Upper lobe of right lung (tissue), 1 donor: ENCODE data around the gene NCOR2. TPM values are rescaled to one million over a fixed set of nuclear protein-coding genes. Genes with fewer than 3 reads are reported as not detected.

Source experiments
- ATAC-seq: fragments of 200-7000 bp; cut with Tn5 transposase; one replicate; pipeline ENCODE4 v1.9.1; 2020; ENCODE audit warnings: mild to moderate bottlenecking, moderate library complexity
- DNase-seq: peaks from one replicate; pipeline ENCODE4 v3.0.0-alpha.2; 2020
- H3K27ac ChIP-seq: fragments of 200-600 bp; one replicate; pipeline ENCODE4 v1.8.0; 2022
- H3K27me3 ChIP-seq: fragments of 200-600 bp; one replicate; pipeline ENCODE4 v1.8.0; 2022; ENCODE audit warnings: mild to moderate bottlenecking
- H3K36me3 ChIP-seq: fragments of 200-600 bp; one replicate; pipeline ENCODE4 v1.8.0; 2022
- H3K4me1 ChIP-seq: fragments of 200-600 bp; one replicate; pipeline ENCODE4 v1.8.0; 2022
- H3K4me3 ChIP-seq: fragments of 200-600 bp; one replicate; pipeline ENCODE4 v1.8.0; 2022; ENCODE audit warnings: mild to moderate bottlenecking
- H3K9me3 ChIP-seq: fragments of 200-600 bp; one replicate; pipeline ENCODE4 v1.8.0; 2022
- intact Hi-C: fragments of 100-400 bp; cut with DNase I; formaldehyde crosslinking; loops from one replicate; pipeline ENCODE4 v1.11.0; 2022
- total RNA-seq: library from RNA; stranded (reverse); fragmentation: NEBNext Ultra II Directional; extraction: Animal tissue kit (Norgen Biotek cat#: 25700); gene quantifications from one replicate; pipeline ENCODE4 v1.2.1, GENCODE V29; 2021
- TF ChIP-seq, protein P1 (sequence below): fragments of 200-600 bp; IDR thresholded peaks from one replicate; pipeline ENCODE4 v1.8.0; 2022; ENCODE audit warnings: antibody characterized with exemption
- donor health status: DM: no; HTN: yes; CAD: no; lungs with severe emphysema.

NCOR2 gene
- total RNA-seq, 1 donor from 2014 or later: 336 TPM

DNA sequence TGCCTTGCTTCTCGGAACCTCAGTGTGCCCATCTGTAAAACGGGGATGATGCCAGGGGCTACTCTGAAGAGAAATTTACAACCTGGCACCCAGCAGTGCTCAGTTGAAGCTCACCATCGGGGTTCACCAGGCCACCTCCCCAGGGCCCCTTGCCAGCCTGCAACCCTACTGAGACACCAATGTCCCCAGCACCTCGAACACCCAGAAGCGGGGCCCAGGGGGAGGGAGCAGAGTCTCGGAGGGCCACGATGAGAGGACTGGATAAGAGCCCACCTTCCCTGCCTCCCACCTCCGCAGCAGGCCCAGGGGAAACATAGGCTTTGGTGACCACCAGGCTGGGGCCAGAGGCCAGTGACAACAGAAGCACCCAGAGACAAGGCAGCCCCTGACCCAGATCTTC, 22.4 kb downstream of the NCOR2 start:
- DNase-seq (no peak), ATAC-seq (no peak)
- Histone ChIP-seq H3K36me3 (no peaks in the 10 kb centered on the region), H3K9me3 (no peaks in the 10 kb centered on the region), H3K4me3 (no peak overlapping the region), H3K27ac (no peak overlapping the region), H3K27me3 (no peaks in the 10 kb centered on the region), H3K4me1 (peaks cover 71% of the 10 kb centered on the region)
- intact Hi-C loops: no loop called here
- TF ChIP-seq, protein P1, sequence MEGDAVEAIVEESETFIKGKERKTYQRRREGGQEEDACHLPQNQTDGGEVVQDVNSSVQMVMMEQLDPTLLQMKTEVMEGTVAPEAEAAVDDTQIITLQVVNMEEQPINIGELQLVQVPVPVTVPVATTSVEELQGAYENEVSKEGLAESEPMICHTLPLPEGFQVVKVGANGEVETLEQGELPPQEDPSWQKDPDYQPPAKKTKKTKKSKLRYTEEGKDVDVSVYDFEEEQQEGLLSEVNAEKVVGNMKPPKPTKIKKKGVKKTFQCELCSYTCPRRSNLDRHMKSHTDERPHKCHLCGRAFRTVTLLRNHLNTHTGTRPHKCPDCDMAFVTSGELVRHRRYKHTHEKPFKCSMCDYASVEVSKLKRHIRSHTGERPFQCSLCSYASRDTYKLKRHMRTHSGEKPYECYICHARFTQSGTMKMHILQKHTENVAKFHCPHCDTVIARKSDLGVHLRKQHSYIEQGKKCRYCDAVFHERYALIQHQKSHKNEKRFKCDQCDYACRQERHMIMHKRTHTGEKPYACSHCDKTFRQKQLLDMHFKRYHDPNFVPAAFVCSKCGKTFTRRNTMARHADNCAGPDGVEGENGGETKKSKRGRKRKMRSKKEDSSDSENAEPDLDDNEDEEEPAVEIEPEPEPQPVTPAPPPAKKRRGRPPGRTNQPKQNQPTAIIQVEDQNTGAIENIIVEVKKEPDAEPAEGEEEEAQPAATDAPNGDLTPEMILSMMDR: no peak

DNA sequence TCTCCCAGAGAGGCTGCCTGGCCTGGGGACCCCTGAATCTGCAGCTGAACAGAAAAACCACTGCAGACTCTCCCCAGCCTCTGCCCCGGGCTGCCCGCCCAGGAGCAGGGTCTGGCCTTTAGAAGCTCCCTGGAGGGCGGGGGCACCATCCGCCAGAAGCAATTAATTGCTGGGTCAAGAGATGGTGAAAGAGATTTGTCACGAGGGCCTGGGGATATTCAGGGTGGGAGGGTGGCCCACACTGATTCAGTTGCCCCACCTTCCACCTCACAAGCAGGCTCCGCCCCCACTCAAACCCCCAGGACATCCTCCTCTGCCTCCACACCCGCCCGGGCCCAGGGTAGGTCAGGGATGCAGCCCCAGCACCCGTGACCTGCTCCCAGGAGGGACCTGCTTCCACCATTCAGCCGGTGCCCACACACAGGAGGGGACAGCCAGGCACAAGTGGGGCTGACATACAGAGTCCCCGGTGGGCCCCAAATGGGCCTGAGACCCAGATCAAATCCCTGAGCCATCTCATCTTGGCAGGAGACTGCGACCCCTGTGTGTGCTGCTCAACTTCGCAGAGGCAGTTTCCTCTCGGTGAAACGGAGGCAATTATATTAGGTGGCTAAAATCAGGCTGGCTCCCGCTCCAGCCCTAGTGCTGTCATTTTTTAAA, 23.0 kb downstream of the NCOR2 start:
- H3K27me3 ChIP-seq: no peaks in the 10 kb centered on the region
- H3K4me1 ChIP-seq: peaks cover 71% of the 10 kb centered on the region
- H3K27ac ChIP-seq: no peak overlapping the region
- no peak for DNase-seq
- intact Hi-C loops: no loop called here
- no peaks in the 10 kb centered on the region for H3K9me3 ChIP-seq
- TF ChIP-seq, protein P1: no peak
- no peak overlapping the region for H3K4me3 ChIP-seq
- no peaks in the 10 kb centered on the region for H3K36me3 ChIP-seq
- peak; percentile 4 for ATAC-seq

DNA sequence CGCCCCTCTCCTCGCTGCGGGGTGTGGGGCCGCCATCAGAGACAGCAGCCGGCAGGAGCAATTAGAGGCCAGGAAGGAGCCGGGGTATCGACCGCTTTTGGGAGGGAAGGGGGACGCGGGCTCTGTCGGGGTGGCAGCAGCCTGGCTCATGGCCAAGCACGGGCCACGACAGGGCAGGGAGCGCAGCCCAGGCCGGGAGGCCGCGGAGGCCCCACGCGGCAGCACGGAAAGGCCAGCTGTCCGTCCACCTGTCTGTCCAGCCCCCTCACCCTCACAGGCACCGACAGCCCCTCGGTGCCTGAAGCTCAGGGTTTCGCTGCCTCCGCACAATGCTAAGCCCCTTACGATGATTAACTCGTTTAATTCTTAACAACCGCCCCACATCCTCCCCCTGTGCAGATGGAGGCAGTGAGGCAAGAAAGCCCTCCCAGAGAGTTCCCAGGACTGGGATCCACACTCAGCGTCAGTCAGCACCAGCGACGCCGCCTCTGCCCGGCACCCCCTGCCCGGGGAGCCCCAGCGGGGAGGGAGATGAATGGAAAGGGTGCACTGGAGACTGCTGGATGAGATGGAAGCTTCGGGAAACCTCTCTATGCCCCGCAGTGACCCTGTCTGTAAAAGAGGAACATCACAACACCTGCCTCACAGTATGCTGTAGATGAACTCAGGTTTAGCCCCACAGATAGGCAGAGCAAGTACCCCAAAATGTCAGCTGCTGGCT, 23.7 kb downstream of the NCOR2 start:
- H3K27ac ChIP-seq: no peak overlapping the region
- H3K4me1 ChIP-seq: peaks cover 71% of the 10 kb centered on the region
- H3K9me3 ChIP-seq: no peaks in the 10 kb centered on the region
- no peaks in the 10 kb centered on the region for H3K27me3 ChIP-seq
- TF ChIP-seq, protein P1: no peak
- intact Hi-C loops: no loop called here
- H3K36me3 ChIP-seq: no peaks in the 10 kb centered on the region
- DNase-seq: no peak
- H3K4me3 ChIP-seq: no peak overlapping the region
- ATAC-seq: no peak

DNA sequence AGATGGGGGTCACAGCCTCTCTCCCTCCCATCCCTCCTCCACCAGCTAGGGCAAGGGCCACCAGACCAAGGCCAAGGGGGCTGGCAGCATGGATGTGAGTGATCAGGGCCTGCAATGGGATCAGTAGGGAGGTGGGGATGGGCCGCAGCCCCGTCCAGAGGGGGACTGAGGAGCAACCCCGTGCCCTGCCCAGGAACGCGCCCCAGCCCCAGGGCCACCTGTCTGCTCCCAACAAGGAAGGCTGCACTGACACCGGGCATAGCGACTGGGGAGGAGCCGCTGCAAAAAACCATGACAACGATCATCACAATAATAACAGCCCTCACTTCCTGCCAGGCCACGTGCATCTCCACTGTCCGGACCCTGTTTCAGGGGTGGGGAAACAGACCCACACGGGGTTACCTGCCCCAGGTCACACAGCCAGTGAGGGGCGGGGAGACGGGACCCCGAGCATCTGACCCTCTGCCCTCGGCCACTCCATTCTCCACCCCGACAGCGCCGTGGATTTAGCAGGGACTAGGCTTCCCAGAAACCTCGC, 24.3 kb downstream of the NCOR2 start:
- H3K4me3 ChIP-seq: no peak overlapping the region
- no peak for DNase-seq
- ATAC-seq: peak; percentile 7

DNA sequence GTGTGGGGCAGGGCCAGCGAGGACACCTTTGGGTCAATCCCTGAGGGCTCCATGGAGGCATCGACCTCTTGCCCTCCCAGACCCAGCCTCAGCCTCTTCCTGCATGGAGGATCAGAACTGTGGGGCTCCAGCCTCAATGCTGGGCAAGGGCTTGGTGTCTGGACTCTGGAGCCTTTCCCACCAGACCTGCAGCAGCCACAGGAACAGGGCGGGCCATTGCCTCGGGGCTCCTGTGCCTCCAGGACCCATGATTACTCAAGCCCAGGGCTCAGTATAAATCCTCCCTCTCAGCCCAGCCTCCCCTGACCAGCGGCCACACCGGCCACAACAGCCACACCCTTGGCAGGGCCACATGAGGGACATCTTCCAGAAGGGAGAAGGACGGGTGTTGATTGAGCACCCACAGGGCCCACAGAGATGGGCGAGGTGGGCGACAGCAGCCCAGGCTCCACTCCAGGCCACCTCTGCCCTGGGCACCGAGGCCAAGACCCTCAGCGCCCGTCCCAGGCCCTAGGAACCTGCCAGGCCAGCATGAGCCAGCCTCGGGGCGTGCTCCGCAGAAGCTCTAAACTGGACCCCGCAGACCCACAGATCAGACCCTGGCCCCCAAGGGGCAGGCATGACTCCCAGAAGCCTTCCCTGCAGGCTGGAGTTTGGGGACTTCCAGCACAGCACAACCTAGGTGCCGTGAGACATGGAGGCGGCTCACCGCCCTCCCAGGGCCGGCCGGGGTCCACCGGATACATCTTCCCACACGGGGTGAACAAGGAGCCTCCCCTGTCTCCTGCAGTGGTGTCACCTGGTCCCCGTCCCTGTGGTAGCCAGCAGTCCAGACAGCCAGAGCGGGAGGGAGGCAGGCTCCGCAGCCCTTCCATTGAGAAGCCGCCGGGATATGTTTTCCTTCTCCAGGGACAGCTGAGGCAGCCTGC, 25.1 kb downstream of the NCOR2 start:
- Histone ChIP-seq H3K4me3 (no peak overlapping the region), H3K36me3 (no peaks in the 10 kb centered on the region), H3K27ac (no peak overlapping the region)

More for the DNA sequence above, 24.3 kb downstream of the NCOR2 start:
- intact Hi-C loops: no loop called here
- no peaks in the 10 kb centered on the region for H3K36me3 ChIP-seq
- no peak overlapping the region for H3K27ac ChIP-seq
- TF ChIP-seq, protein P1: no peak
- no peaks in the 10 kb centered on the region for H3K27me3 ChIP-seq
- peaks cover 71% of the 10 kb centered on the region for H3K4me1 ChIP-seq
- H3K9me3 ChIP-seq: no peaks in the 10 kb centered on the region

More for the DNA sequence above, 25.1 kb downstream of the NCOR2 start:
- DNase-seq (no peak), ATAC-seq (peak; percentile 4)
- intact Hi-C loops: no loop called here
- H3K4me1 ChIP-seq: peaks cover 77% of the 10 kb centered on the region
- TF ChIP-seq, protein P1: no peak
- H3K27me3 ChIP-seq: no peaks in the 10 kb centered on the region
- no peaks in the 10 kb centered on the region for H3K9me3 ChIP-seq
